Neural cell (in vitro differentiated cells): ENCODE results near the gene LINC01488. TPM values are rescaled to one million over a fixed set of nuclear protein-coding genes. Genes with fewer than 3 reads are reported as not detected.

Experiments used
- H2AFZ ChIP-seq: fragments of 200-600, 300-800 bp; sonication (generic), shearing (Covaris generic); 2 replicates; pipeline ENCODE4 v1.6.0; 2014; ENCODE audit warnings: low read depth, mild to moderate bottlenecking, antibody characterized with exemption, low read length, moderate library complexity
- H3F3A ChIP-seq: fragments of 200-600 bp; shearing (Covaris generic); 2 replicates; pipeline ENCODE4 v1.6.1; 2016; ENCODE audit warnings: mild to moderate bottlenecking, moderate library complexity, mixed read lengths, antibody characterized with exemption, low read length; ENCODE audit not compliant: insufficient read depth, poor library complexity, severe bottlenecking
- H3K27ac ChIP-seq: fragments of 200-600, 300-800 bp; sonication (generic), shearing (Covaris generic); 2 replicates; pipeline ENCODE4 v1.5.1; 2014; ENCODE audit warnings: mild to moderate bottlenecking, low read length, moderate library complexity
- H3K27me3 ChIP-seq: fragments of 300-800, 200-600 bp; sonication (generic), shearing (Covaris generic); 2 replicates; pipeline ENCODE4 v1.6.0; 2014; ENCODE audit warnings: mild to moderate bottlenecking, low read depth, low read length, moderate library complexity; ENCODE audit not compliant: insufficient read depth
- H3K36me3 ChIP-seq: fragments of 300-800, 200-600 bp; sonication (generic), shearing (Covaris generic); 2 replicates; pipeline ENCODE4 v1.5.1; 2014; ENCODE audit warnings: mild to moderate bottlenecking, antibody characterized with exemption, low read length, moderate library complexity; ENCODE audit not compliant: insufficient read depth
- H3K4me2 ChIP-seq: fragments of 300-800, 200-600 bp; sonication (generic), shearing (Covaris generic); 2 replicates; pipeline ENCODE4 v1.6.0; 2014; ENCODE audit warnings: mild to moderate bottlenecking, low read length
- H3K4me3 ChIP-seq: fragments of 300-800, 200-600 bp; sonication (generic), shearing (Covaris generic); 2 replicates; pipeline ENCODE4 v1.5.1; 2014; ENCODE audit warnings: mild to moderate bottlenecking, low read length, moderate library complexity
- H3K79me2 ChIP-seq: fragments of 200-600 bp; shearing (Covaris generic); replicated peaks from 2 replicates; pipeline ENCODE4 v1.6.0; 2014; ENCODE audit warnings: mild to moderate bottlenecking, low read length, moderate library complexity; ENCODE audit not compliant: insufficient read depth
- H3K9ac ChIP-seq: fragments of 300-800, 200-600 bp; sonication (generic), shearing (Covaris generic); 2 replicates; pipeline ENCODE4 v1.6.1; 2016; ENCODE audit warnings: mild to moderate bottlenecking, low read length, mixed read lengths
- H3K9me2 ChIP-seq: fragments of 200-600 bp; shearing (Covaris generic); 2 replicates; pipeline ENCODE4 v1.6.1; 2016; ENCODE audit warnings: mild to moderate bottlenecking, low read length, mixed read lengths; ENCODE audit not compliant: insufficient read depth
- H3K9me3 ChIP-seq: fragments of 200-600, 300-800 bp; sonication (generic), shearing (Covaris generic); 2 replicates; pipeline ENCODE4 v1.6.1; 2016; ENCODE audit warnings: mild to moderate bottlenecking, mixed run types, low read length, moderate library complexity, mixed read lengths
- H4K20me1 ChIP-seq: fragments of 200-600 bp; shearing (Covaris generic); 2 replicates; pipeline ENCODE4 v1.6.1; 2016; ENCODE audit warnings: mild to moderate bottlenecking, mixed run types; ENCODE audit not compliant: insufficient read depth
- CTCF ChIP-seq: fragments of 450-650 bp; IDR thresholded peaks from 2 replicates; pipeline ENCODE4 v1.5.1; 2014; ENCODE audit warnings: antibody characterized with exemption, mild to moderate bottlenecking, moderate library complexity; ENCODE audit not compliant: poor library complexity, severe bottlenecking
- EP300 ChIP-seq: fragments of 450-650 bp; conservative IDR thresholded peaks from 2 replicates; pipeline ENCODE4 v1.6.1; 2014; ENCODE audit warnings: antibody characterized with exemption, mild to moderate bottlenecking, moderate library complexity; ENCODE audit not compliant: poor library complexity, severe bottlenecking
- MXI1 ChIP-seq: fragments of 450-650 bp; conservative IDR thresholded peaks from 2 replicates; pipeline ENCODE4 v1.6.1; 2014; ENCODE audit warnings: antibody characterized with exemption, mild to moderate bottlenecking; ENCODE audit not compliant: poor library complexity, severe bottlenecking
- RAD21 ChIP-seq: fragments of 450-650 bp; conservative IDR thresholded peaks from 2 replicates; pipeline ENCODE4 v1.6.1; 2014; ENCODE audit warnings: antibody characterized with exemption, mild to moderate bottlenecking, moderate library complexity
- REST ChIP-seq: IDR thresholded peaks from 2 replicates; pipeline ENCODE4 v1.6.1; 2012; ENCODE audit warnings: borderline replicate concordance
- TAF1 ChIP-seq: IDR thresholded peaks from 2 replicates; pipeline ENCODE4 v1.6.1; 2012; ENCODE audit warnings: low read depth
- polyA plus RNA-seq: library from polyadenylated mRNA; depleted of rRNA; stranded (reverse); fragments of >200 nt; gene quantifications from 2 replicates; pipeline ENCODE4 v1.2.3, GENCODE V29; 2014

LINC01488 gene
- polyA plus RNA-seq, 1 donor from 2014 or later: not detected

GRCh38 chr11:69538854-69539253 lies 57.4 kb downstream of the LINC01488 start:
- Histone ChIP-seq H4K20me1 (no peaks in the 10 kb centered on the region), H3K36me3 (no peaks in the 10 kb centered on the region), H3K9ac (no peak overlapping the region), H3K9me2 (no peaks in the 10 kb centered on the region), H3K27me3 (no peaks in the 10 kb centered on the region), H3F3A (no peaks in the 10 kb centered on the region), H3K79me2 (no peaks in the 10 kb centered on the region), H3K27ac (no peak overlapping the region), H3K4me2 (no peak overlapping the region), H2AFZ (no peak overlapping the region), H3K9me3 (no peaks in the 10 kb centered on the region), H3K4me3 (no peak overlapping the region)
- TF ChIP-seq CTCF (no peak), REST (no peak), RAD21 (no peak), EP300 (no peak), MXI1 (no peak), TAF1 (no peak)

- H2AFZ ChIP-seq: no peak overlapping the region
- no peaks in the 10 kb centered on the region for H4K20me1 ChIP-seq
- no peak for TF ChIP-seq RAD21
- H3K4me2 ChIP-seq: no peak overlapping the region
- H3K9me2 ChIP-seq: no peaks in the 10 kb centered on the region
- H3K27me3 ChIP-seq: no peaks in the 10 kb centered on the region
- H3F3A ChIP-seq: no peaks in the 10 kb centered on the region
- H3K9me3 ChIP-seq: no peaks in the 10 kb centered on the region
- no peak overlapping the region for H3K9ac ChIP-seq
- no peak overlapping the region for H3K4me3 ChIP-seq
- H3K36me3 ChIP-seq: no peaks in the 10 kb centered on the region
- no peak overlapping the region for H3K27ac ChIP-seq
- no peaks in the 10 kb centered on the region for H3K79me2 ChIP-seq
These were observed 58.1 kb downstream of the LINC01488 start for GRCh38 chr11:69539416-69540117.
